ENCODE results near the gene CCDC57.

- TF ChIP-seq CTCF (IDR thresholded peaks at IDR 0.05; ENCODE audit: low read depth, low read length, missing input control) (no peak), REST (IDR thresholded peaks at IDR 0.05) (no peak), HNF4A (conservative IDR thresholded peaks at IDR 0.05) (no peak), ZBTB33 (IDR thresholded peaks at IDR 0.05) (no peak), JUND (IDR thresholded peaks at IDR 0.05) (no peak), FOXA1 (IDR thresholded peaks at IDR 0.05) (no peak), EGR1 (IDR thresholded peaks at IDR 0.05; ENCODE audit: low read depth in 2 of 2) (no peak), ATF3 (IDR thresholded peaks at IDR 0.05) (no peak)
Observed at GRCh38 chr17:82089723-82090548, 122.7 kb downstream of the CCDC57 start.

All from liver (tissue), 3 donors.